ENCODE data around the gene MTMR1.

MTMR1 gene

DNA sequence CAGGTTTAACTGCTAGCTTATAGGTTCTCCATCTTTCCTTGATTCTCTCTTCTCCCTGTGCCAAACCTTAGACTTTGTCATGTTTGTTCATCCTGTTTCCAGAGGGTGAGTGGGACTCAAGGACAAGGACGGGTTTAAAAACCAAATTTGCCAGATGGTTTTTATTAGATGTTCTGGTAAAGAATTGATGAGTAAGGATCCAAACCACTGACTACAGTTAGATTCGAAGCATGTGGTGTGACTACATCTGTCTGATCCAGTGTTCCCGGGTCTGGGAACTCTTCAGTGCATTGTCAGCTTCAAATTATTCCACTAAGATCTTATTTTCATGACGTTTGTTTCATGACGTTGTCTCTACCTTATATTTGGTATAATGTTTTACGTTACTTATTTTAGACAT is 37.5 kb downstream of the MTMR1 start:
- peaks cover 3% of the 10 kb centered on the region; the same call in 1 of the 2 replicates for H3K79me2 ChIP-seq (ENCODE audit: insufficient read depth, low read length)
- H2AFZ ChIP-seq (ENCODE audit: low read depth, low read length, severe bottlenecking) = no peak overlapping the region
- no peak overlapping the region for H3K4me2 ChIP-seq (ENCODE audit: low read depth, low read length, poor library complexity, severe bottlenecking)
- H3K27me3 ChIP-seq (ENCODE audit: low read length) = no peaks in the 10 kb centered on the region
- no peaks in the 10 kb centered on the region for H3K9me3 ChIP-seq (ENCODE audit: insufficient read depth, low read length)
- TF ChIP-seq EZH2phosphoT487 (conservative IDR thresholded peaks at IDR 0.05; ENCODE audit: low read length) = no peak
- TF ChIP-seq, protein P1, sequence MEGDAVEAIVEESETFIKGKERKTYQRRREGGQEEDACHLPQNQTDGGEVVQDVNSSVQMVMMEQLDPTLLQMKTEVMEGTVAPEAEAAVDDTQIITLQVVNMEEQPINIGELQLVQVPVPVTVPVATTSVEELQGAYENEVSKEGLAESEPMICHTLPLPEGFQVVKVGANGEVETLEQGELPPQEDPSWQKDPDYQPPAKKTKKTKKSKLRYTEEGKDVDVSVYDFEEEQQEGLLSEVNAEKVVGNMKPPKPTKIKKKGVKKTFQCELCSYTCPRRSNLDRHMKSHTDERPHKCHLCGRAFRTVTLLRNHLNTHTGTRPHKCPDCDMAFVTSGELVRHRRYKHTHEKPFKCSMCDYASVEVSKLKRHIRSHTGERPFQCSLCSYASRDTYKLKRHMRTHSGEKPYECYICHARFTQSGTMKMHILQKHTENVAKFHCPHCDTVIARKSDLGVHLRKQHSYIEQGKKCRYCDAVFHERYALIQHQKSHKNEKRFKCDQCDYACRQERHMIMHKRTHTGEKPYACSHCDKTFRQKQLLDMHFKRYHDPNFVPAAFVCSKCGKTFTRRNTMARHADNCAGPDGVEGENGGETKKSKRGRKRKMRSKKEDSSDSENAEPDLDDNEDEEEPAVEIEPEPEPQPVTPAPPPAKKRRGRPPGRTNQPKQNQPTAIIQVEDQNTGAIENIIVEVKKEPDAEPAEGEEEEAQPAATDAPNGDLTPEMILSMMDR (IDR thresholded peaks at IDR 0.05; ENCODE audit: insufficient read depth, low read length, poor library complexity, severe bottlenecking) = no peak
- no peaks in the 10 kb centered on the region for H3F3A ChIP-seq (ENCODE audit: insufficient read depth)
- no peak overlapping the region for H3K4me3 ChIP-seq (ENCODE audit: insufficient read depth, low read length, poor library complexity, severe bottlenecking)
- no peak overlapping the region for H3K9ac ChIP-seq (ENCODE audit: low read length)
- H4K20me1 ChIP-seq (ENCODE audit: low read depth, low read length) = no peaks in the 10 kb centered on the region
- H3K27ac ChIP-seq (ENCODE audit: low read depth, low read length) = no peak overlapping the region
- H3K36me3 ChIP-seq (ENCODE audit: low read length) = 0 out of 2 replicates have a peak, but pooled peaks cover 3% of the 10 kb centered on the region
- no peaks in the 10 kb centered on the region for H3K9me2 ChIP-seq (replicated peaks; ENCODE audit: insufficient read depth, low read length)

GRCh38 chrX:150731795-150732194 is 38.6 kb downstream of the MTMR1 start:
- no peak for TF ChIP-seq EZH2phosphoT487 (conservative IDR thresholded peaks at IDR 0.05; ENCODE audit: low read length)
- TF ChIP-seq, protein P1 (IDR thresholded peaks at IDR 0.05; ENCODE audit: insufficient read depth, low read length, poor library complexity, severe bottlenecking) = no peak
- Histone ChIP-seq H3K9me2 (replicated peaks; ENCODE audit: insufficient read depth, low read length) (no peaks in the 10 kb centered on the region), H3K4me2 (ENCODE audit: low read depth, low read length, poor library complexity, severe bottlenecking) (no peak overlapping the region), H3K9ac (ENCODE audit: low read length) (no peak overlapping the region), H4K20me1 (ENCODE audit: low read depth, low read length) (no peaks in the 10 kb centered on the region), H3F3A (ENCODE audit: insufficient read depth) (no peaks in the 10 kb centered on the region), H3K27me3 (ENCODE audit: low read length) (no peaks in the 10 kb centered on the region), H2AFZ (ENCODE audit: low read depth, low read length, severe bottlenecking) (no peak overlapping the region), H3K27ac (ENCODE audit: low read depth, low read length) (no peak overlapping the region), H3K9me3 (ENCODE audit: insufficient read depth, low read length) (no peaks in the 10 kb centered on the region), H3K36me3 (ENCODE audit: low read length) (peaks cover 3% of the 10 kb centered on the region; the same call in 1 of the 2 replicates), H3K4me3 (ENCODE audit: insufficient read depth, low read length, poor library complexity, severe bottlenecking) (no peak overlapping the region), H3K79me2 (ENCODE audit: insufficient read depth, low read length) (no peaks in the 10 kb centered on the region)

- no peaks in the 10 kb centered on the region for H3K9me3 ChIP-seq (ENCODE audit: insufficient read depth, low read length)
- no peaks in the 10 kb centered on the region for H3K9me2 ChIP-seq (replicated peaks; ENCODE audit: insufficient read depth, low read length)
- no peaks in the 10 kb centered on the region for H3K79me2 ChIP-seq (ENCODE audit: insufficient read depth, low read length)
- H3K9ac ChIP-seq (ENCODE audit: low read length) = no peak overlapping the region
- no peak overlapping the region for H2AFZ ChIP-seq (ENCODE audit: low read depth, low read length, severe bottlenecking)
- no peak overlapping the region for H3K4me2 ChIP-seq (ENCODE audit: low read depth, low read length, poor library complexity, severe bottlenecking)
- no peak overlapping the region for H3K27ac ChIP-seq (ENCODE audit: low read depth, low read length)
- H4K20me1 ChIP-seq (ENCODE audit: low read depth, low read length) = no peaks in the 10 kb centered on the region
- no peak overlapping the region for H3K4me3 ChIP-seq (ENCODE audit: insufficient read depth, low read length, poor library complexity, severe bottlenecking)
- no peaks in the 10 kb centered on the region for H3F3A ChIP-seq (ENCODE audit: insufficient read depth)
- no peaks in the 10 kb centered on the region for H3K27me3 ChIP-seq (ENCODE audit: low read length)
- TF ChIP-seq, protein P1 (IDR thresholded peaks at IDR 0.05; ENCODE audit: insufficient read depth, low read length, poor library complexity, severe bottlenecking) = no peak
- TF ChIP-seq EZH2phosphoT487 (conservative IDR thresholded peaks at IDR 0.05; ENCODE audit: low read length) = no peak
- H3K36me3 ChIP-seq (ENCODE audit: low read length) = peaks cover 3% of the 10 kb centered on the region; the same call in 1 of the 2 replicates
Measured at GRCh38 chrX:150736475-150736874, 43.3 kb downstream of the MTMR1 start.
